Neural progenitor cell (in vitro differentiated cells): Measurements from ENCODE around the gene MCCC2.

Source experiments
- EZH2 ChIP-seq: fragments of 200-600 bp; sonication (generic); IDR thresholded peaks from 2 replicates; pipeline ENCODE4 v1.6.1; 2017; ENCODE audit warnings: antibody characterized with exemption, mild to moderate bottlenecking, moderate library complexity
- TF ChIP-seq, protein P1 (sequence below): fragments of 200-600 bp; sonication (generic); IDR thresholded peaks from 2 replicates; pipeline ENCODE4 v1.5.1; 2017; ENCODE audit warnings: antibody characterized with exemption, mild to moderate bottlenecking

- TF ChIP-seq, protein P1, sequence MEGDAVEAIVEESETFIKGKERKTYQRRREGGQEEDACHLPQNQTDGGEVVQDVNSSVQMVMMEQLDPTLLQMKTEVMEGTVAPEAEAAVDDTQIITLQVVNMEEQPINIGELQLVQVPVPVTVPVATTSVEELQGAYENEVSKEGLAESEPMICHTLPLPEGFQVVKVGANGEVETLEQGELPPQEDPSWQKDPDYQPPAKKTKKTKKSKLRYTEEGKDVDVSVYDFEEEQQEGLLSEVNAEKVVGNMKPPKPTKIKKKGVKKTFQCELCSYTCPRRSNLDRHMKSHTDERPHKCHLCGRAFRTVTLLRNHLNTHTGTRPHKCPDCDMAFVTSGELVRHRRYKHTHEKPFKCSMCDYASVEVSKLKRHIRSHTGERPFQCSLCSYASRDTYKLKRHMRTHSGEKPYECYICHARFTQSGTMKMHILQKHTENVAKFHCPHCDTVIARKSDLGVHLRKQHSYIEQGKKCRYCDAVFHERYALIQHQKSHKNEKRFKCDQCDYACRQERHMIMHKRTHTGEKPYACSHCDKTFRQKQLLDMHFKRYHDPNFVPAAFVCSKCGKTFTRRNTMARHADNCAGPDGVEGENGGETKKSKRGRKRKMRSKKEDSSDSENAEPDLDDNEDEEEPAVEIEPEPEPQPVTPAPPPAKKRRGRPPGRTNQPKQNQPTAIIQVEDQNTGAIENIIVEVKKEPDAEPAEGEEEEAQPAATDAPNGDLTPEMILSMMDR, result no peak
- TF ChIP-seq EZH2, result no peak
Observed at GRCh38 chr5:71652349-71652748, 65.2 kb downstream of the MCCC2 start.
